ENCODE results near the gene PPIF. TPM values are rescaled to one million over a fixed set of nuclear protein-coding genes. Genes with fewer than 3 reads are reported as not detected.

The PPIF gene
- total RNA-seq, 3 donors from 2014 or later: 54.6 to 88.5 (median 77.3) TPM

- ATAC-seq (no peak), DNase-seq (peak in 1 of 3 donors; percentile 25)
- peaks cover 22% of the 10 kb centered on the region for H3K4me1 ChIP-seq (ENCODE audit: low read depth)
- intact Hi-C loops (cut with DNase I, micrococcal nuclease): no loop called here
- no peak overlapping the region for H3K4me3 ChIP-seq
- TF ChIP-seq CTCF (IDR thresholded peaks at IDR 0.05): no peak
- H3K9me3 ChIP-seq: no peaks in the 10 kb centered on the region
- no peaks in the 10 kb centered on the region for H3K36me3 ChIP-seq (ENCODE audit: low read depth)
Observed at GRCh38 chr10:79320820-79321493, 26.3 kb upstream of the PPIF start.

DNA sequence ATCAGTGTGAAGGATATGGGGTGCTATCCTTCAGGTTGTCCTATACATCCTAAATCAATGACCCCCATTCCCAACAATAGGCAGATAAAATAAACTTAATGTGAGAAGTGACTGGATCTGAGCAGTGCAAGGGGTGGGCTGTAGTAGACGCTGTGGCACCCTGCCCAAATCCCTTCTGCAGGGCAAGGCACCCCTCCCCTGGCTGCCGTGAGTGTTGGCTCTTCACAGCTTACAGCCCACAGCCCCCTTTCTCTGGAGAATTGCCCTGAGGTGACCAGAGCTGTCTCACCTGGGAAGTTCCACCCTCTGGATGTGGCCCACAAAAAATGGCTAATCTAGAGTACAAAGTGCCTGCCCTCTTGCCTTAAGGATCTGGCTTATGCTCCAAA, 25.8 kb upstream of the PPIF start:
- DNase-seq (peak in 1 of 3 donors; percentile 22), ATAC-seq (no peak)

GRCh38 chr10:79321951-79322350, 25.3 kb upstream of the PPIF start:
- H3K4me3 ChIP-seq: no peak overlapping the region
- no peak for DNase-seq
- no peak for ATAC-seq
- peaks cover 19% of the 10 kb centered on the region for H3K4me1 ChIP-seq (ENCODE audit: low read depth)
- no peaks in the 10 kb centered on the region for H3K9me3 ChIP-seq
- no peak for TF ChIP-seq CTCF (IDR thresholded peaks at IDR 0.05)
- intact Hi-C loops (cut with DNase I, micrococcal nuclease): no loop called here
- no peaks in the 10 kb centered on the region for H3K36me3 ChIP-seq (ENCODE audit: low read depth)

More for the DNA sequence above, 25.8 kb upstream of the PPIF start:
- Histone ChIP-seq H3K4me1 (ENCODE audit: low read depth) (peaks cover 22% of the 10 kb centered on the region), H3K9me3 (no peaks in the 10 kb centered on the region), H3K36me3 (ENCODE audit: low read depth) (no peaks in the 10 kb centered on the region), H3K4me3 (no peak overlapping the region)
- intact Hi-C loops (cut with DNase I, micrococcal nuclease): no loop called here
- TF ChIP-seq CTCF (IDR thresholded peaks at IDR 0.05): no peak

DNA sequence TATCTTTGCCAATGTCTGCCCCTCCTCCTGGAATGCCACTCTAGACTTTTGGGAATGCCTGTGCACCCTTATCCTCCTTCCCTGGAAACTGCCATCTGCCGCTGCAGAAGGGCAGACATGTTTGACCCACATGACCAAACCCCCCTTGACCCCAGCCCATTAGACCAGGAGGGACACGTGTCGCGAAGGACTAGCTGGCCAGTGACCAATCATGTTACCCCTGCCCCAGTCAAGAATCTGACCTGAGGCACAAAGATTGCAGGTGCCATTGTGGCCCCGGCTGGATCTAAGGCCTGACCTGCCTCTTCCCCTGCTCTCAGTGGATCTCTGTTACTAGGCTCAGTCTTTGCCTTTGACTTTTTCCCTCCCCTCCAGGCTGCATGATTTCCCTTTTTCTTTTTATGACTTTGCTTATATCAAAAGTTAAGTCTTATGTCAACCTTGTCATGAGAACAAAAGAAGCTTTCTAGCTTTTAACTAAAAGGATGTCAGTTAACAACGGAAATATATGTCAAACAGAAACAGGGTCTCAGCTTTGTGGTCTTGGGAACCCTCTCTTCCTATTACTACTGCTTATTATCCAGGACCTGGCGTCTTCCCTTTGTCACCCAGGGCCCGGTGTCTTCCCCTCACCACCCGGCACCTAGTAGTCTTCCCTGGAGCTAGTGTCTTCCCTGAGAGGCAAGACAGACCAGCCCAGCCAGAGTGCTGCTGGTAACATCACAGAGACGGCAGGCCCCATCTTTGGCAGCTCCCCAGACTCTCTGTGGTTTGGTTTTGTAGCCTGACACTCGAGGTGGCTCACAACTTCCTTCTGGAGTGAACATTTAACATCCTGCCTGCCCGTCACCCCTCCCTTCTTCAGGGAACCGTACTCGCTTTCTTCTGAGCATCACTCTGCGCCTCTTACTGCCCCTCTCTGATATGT, 24.4 kb upstream of the PPIF start:
- no peaks in the 10 kb centered on the region for H3K9me3 ChIP-seq
- no peaks in the 10 kb centered on the region for H3K36me3 ChIP-seq (ENCODE audit: low read depth)
- ATAC-seq (peak; percentile 72), DNase-seq (peak; percentile 59 to 78 (median 75))
- H3K4me3 ChIP-seq: no peak overlapping the region
- peaks cover 13% of the 10 kb centered on the region for H3K4me1 ChIP-seq (ENCODE audit: low read depth)
- no peak for TF ChIP-seq CTCF (IDR thresholded peaks at IDR 0.05)
- intact Hi-C loops (cut with DNase I, micrococcal nuclease): no loop called here

- ATAC-seq (peak; percentile 59), DNase-seq (no peak)
- intact Hi-C loops (cut with DNase I, micrococcal nuclease): no loop called here
- Histone ChIP-seq H3K4me1 (ENCODE audit: low read depth) (peaks cover 13% of the 10 kb centered on the region), H3K36me3 (ENCODE audit: low read depth) (no peaks in the 10 kb centered on the region), H3K4me3 (no peak overlapping the region), H3K9me3 (no peaks in the 10 kb centered on the region)
- TF ChIP-seq CTCF (IDR thresholded peaks at IDR 0.05): no peak
Observed at GRCh38 chr10:79323602-79324001, 23.7 kb upstream of the PPIF start.

All from mucosa of descending colon (tissue), 3 donors.